Epidermal melanocyte (primary cell): ENCODE results near the gene PRR12.

Experiments
- DNase-seq: peaks from one replicate; pipeline ENCODE4 v3.0.0; 2011; ENCODE audit warnings: low spot score; ENCODE audit not compliant: insufficient read length

Gene PRR12

DNA sequence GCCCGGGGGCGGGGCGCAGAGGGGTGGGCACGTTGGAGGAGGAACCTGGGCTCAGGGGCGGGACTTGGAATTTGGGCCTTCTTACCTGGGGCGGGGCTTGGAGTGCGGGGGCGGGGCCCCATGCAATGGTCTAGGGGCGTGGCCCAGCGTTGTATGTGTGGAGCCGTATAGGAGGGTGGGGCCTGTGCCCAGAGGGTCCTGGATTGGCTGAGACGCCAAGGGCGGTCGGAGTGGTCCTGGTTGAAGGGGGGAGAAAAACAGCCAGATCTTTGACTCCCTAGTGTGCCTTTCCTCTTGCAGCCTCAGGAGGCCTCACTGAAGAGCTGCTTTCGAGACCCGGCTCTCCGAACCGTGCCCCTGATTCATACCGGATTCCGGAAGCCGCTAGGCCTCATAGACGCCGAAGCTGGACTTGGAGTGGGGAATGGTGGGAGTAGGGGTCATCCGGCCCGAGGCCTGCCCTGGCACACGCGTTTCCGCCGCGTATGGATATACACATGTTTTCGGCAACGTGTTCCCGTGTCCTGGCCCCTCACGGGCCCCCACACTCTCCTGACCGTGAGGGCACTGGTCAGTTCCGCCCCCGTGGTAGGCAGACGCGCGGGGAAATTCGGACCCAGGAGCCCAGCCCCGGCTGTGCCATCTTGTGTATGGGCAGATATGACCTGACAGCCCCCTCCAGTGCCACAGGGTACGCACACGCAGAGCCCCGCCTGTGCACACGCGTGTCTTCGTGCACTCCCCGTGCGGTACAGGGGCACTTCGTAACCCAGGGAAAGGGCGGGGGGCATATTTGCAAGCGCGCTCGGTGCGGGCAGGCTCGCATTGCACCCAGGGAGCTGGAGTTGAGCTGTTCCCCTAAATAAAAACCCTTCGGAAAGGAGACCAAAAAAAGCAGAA, 661 bp upstream of the PRR12 start:
- peak; percentile 92 for DNase-seq

- DNase-seq, result no peak
These were observed 926 bp downstream of the PRR12 start for GRCh38 chr19:49591731-49592485.

- DNase-seq, result no peak
These were observed 1.7 kb downstream of the PRR12 start for GRCh38 chr19:49592486-49593232.

DNA sequence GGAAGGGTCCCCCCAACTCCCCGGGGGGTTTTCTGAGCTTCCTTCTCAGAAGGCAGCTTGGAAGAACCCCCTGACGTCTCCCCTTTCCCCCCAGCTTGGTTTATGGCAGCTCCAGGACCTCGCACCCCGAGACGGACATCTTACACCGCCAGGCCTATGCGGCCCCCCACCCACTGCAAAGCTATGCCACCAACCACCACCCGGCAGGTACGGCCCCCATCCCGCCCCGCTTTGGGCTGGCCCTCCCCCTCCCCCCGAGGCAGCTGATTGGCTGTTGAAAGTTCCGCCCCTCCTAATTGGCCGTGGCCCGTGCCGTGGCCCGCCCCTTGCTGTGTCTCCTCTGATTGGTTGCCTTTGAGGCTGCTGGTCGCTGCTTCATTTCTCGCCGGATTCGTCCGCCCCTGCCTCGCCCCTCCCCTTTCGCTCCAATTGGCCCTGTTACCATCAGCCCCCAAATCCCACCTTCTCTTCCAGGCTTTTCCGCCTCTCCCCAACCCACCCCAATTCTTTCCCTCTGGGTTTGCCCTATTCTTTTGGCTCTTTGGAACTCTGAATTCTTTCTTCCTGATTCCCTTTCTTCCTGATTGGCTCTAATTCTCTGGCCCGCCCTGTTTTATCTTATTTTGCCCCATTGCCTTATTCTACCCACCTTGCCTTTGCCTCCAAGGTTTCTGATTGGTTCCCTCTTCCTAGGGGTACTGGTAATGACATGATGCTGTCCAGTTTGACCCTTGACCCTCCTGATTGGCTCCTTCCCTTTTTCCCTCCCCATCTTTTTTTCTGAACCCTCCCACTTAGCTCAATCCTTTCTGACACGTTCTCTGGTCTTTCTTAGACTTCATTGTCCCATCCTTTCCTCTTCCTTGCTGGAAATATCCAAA, 2.5 kb downstream of the PRR12 start:
- peak; percentile 100 for DNase-seq

GRCh38 chr19:49594157-49594992, 3.4 kb downstream of the PRR12 start:
- DNase-seq, result no peak

GRCh38 chr19:49594993-49595818, 4.2 kb downstream of the PRR12 start:
- DNase-seq, result no peak

- DNase-seq, result no peak
These were observed 4.9 kb downstream of the PRR12 start for GRCh38 chr19:49595819-49596404.

DNA sequence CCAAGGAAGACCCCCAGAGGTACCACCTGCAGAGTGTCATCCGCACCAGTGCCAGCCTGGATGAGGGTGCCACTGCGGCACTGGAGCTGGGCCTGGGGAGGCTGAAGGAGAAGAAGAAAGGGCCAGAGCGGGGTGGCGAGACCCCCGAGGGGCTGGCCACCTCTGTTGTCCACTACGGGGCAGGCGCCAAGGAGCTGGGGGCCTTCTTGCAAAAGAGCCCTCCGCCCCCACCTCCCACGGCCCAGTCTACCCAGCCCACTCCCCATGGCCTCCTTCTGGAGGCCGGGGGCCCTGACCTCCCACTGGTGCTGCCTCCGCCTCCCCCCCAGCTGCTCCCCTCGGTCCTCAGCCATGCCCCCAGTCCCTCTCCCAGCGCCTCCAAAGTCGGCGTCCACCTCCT, 5.4 kb downstream of the PRR12 start:
- no peak for DNase-seq

DNA sequence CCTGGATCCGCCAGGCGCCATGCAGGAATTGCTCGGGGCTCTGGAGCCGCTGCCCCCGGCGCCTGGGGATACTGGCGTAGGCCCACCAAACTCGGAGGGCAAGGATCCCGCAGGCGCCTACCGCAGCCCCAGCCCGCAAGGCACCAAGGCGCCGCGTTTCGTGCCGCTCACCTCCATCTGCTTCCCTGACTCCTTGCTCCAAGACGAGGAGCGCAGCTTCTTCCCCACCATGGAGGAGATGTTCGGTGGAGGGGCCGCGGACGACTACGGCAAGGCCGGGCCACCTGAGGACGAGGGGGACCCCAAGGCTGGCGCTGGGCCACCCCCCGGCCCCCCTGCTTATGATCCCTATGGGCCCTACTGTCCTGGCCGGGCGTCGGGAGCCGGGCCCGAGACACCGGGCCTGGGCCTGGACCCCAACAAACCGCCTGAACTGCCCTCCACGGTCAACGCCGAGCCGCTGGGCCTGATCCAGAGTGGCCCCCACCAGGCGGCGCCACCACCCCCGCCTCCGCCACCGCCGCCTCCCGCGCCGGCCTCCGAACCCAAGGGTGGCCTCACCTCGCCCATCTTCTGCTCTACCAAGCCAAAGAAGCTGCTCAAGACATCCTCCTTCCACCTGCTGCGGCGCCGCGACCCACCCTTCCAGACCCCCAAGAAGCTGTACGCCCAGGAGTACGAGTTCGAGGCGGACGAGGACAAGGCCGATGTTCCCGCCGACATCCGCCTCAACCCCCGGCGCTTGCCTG, 6.1 kb downstream of the PRR12 start:
- no peak for DNase-seq

GRCh38 chr19:49597703-49597974, 6.7 kb downstream of the PRR12 start:
- DNase-seq, result no peak

- DNase-seq, result no peak
These were observed 8.7 kb downstream of the PRR12 start for GRCh38 chr19:49599378-49600295.

DNA sequence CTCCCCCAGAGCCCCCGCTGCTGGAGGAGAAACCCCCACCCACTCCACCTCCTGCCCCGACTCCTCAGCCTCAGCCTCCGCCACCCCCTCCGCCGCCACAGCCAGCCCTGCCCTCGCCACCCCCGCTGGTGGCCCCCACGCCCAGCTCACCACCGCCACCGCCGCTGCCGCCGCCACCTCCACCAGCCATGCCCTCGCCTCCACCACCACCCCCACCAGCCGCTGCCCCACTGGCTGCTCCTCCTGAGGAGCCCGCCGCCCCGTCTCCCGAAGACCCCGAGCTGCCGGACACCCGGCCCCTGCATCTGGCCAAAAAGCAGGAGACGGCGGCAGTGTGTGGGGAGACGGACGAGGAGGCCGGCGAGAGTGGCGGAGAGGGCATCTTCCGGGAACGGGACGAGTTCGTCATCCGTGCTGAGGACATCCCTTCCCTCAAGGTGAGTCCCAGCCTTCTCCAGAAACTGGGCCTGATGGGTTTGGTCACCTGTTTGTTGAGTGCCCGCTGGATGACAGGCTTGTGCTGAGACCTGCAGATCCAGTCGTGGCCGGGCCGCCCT, 10.6 kb downstream of the PRR12 start:
- no peak for DNase-seq

GRCh38 chr19:49602806-49603205, 11.8 kb downstream of the PRR12 start:
- DNase-seq, result no peak

GRCh38 chr19:49605605-49606004, 14.6 kb downstream of the PRR12 start:
- DNase-seq, result no peak

DNA sequence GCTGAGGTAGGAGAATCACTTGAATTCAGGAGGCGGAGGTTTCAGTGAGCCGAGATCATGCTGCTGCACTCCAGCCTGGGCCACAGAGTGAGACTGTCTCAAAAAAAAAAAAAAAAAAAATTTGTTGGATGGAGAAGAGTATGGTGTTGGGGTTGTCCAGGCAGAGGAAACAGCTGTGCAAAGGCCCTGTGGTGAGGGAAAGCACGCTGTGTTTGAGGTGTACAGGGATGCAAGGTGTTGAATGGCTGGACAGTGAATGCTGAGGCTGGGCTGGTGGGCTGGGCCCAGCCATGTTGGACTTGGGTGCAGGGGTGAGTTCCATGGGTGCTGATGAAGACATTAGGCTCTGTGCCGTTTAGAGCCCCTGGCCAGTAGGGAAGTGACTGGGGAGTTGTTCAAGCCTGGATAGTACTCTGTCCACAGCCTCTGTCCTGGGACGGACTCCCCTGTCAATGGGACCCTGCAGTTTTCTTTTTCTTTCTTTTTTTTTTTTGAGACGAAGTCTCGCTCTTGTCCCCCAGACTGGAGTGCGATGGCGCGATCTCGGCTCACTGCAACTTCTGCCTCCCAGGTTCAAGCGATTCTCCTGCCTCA, 18.6 kb downstream of the PRR12 start:
- DNase-seq, result no peak

DNA sequence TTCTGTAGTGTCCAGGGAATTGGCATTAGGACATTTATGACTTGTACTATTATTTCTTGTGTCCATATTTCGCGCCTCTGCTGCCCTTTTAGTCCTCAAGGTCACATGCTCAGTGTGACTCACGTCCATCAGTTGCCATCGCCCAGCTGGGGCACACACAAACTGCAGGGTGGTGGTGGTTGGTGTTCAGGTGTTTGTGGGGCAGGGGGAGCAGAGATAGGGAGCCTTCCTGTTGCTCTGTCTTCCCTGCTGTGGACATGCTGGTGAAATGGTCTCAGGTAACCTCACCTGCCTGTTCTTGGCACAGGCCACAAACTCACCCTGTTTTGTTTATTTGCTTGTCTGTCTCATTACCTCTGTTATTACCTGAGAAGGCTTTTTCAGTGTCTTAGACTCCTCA, 22.4 kb downstream of the PRR12 start:
- no peak for DNase-seq
